ENCODE results near the gene BBS4.

BBS4 gene

GRCh38 chr15:72787526-72787925 is 101.5 kb downstream of the BBS4 start:
- DNase-seq (ENCODE audit: insufficient read length, low spot score) (no peak), FAIRE-seq (no peak)
